ENCODE measurements around the gene DPP6. TPM values are rescaled to one million over a fixed set of nuclear protein-coding genes. Genes with fewer than 3 reads are reported as not detected.

The DPP6 gene
- total RNA-seq, 1 experiment from 2014 or later: not detected

DNA sequence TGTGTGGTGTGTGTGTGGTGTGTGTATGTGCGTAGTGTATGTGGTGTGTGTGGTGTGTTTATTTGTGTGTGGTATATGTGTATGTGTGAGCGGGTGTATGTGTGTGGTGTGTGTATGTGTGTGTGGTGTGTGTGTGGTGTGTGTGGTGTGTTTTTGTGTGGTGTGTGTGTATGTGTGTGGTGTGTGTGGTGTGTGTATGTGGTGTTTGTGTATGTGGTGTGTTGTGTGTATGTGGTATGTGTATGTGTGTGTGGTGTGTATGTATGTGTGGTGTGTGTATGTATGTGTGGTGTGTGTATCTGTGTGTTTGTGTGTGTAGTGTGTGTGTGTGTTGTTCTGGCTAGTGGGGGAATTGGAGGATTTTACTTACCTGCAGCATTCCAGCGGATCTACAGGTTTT, 523.3 kb downstream of the DPP6 start:
- peaks cover 8% of the 10 kb centered on the region; the same call in 1 of the 2 replicates for H3F3A ChIP-seq (ENCODE audit: insufficient read depth, low read depth)
- no peak for DNase-seq
- TF ChIP-seq, protein P1, sequence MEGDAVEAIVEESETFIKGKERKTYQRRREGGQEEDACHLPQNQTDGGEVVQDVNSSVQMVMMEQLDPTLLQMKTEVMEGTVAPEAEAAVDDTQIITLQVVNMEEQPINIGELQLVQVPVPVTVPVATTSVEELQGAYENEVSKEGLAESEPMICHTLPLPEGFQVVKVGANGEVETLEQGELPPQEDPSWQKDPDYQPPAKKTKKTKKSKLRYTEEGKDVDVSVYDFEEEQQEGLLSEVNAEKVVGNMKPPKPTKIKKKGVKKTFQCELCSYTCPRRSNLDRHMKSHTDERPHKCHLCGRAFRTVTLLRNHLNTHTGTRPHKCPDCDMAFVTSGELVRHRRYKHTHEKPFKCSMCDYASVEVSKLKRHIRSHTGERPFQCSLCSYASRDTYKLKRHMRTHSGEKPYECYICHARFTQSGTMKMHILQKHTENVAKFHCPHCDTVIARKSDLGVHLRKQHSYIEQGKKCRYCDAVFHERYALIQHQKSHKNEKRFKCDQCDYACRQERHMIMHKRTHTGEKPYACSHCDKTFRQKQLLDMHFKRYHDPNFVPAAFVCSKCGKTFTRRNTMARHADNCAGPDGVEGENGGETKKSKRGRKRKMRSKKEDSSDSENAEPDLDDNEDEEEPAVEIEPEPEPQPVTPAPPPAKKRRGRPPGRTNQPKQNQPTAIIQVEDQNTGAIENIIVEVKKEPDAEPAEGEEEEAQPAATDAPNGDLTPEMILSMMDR (conservative IDR thresholded peaks at IDR 0.05): no peak
- TF ChIP-seq EZH2 (IDR thresholded peaks at IDR 0.05; ENCODE audit: low read depth): no peak
- no peak overlapping the region for H3K27ac ChIP-seq
- no peak overlapping the region for H3K4me3 ChIP-seq
- H2AFZ ChIP-seq: no peak overlapping the region
- H4K20me1 ChIP-seq (ENCODE audit: insufficient read depth): no peaks in the 10 kb centered on the region; the same call in 1 of the 2 replicates
- BruUV-seq (replicated peaks): no TSS peak
- POLR2A ChIA-PET (ENCODE audit: unreplicated experiment): no interaction called here
- intact Hi-C loops (cut with micrococcal nuclease; ENCODE audit: unreplicated experiment): no loop called here
- CTCF ChIA-PET: no interaction called here
- H3K9me2 ChIP-seq (ENCODE audit: insufficient read depth): no peaks in the 10 kb centered on the region
- H3K79me2 ChIP-seq (ENCODE audit: low read depth): no peaks in the 10 kb centered on the region
- no peaks in the 10 kb centered on the region for H3K9me3 ChIP-seq (ENCODE audit: insufficient read depth, low read depth)
- H3K27me3 ChIP-seq (ENCODE audit: insufficient read depth, low read depth): peaks cover 38% of the 10 kb centered on the region
- no peak overlapping the region for H3K4me2 ChIP-seq
- no peaks in the 10 kb centered on the region for H3K36me3 ChIP-seq (ENCODE audit: low read depth)
- no peaks in the 10 kb centered on the region for H3K4me1 ChIP-seq (replicated peaks; ENCODE audit: insufficient read depth)

DNA sequence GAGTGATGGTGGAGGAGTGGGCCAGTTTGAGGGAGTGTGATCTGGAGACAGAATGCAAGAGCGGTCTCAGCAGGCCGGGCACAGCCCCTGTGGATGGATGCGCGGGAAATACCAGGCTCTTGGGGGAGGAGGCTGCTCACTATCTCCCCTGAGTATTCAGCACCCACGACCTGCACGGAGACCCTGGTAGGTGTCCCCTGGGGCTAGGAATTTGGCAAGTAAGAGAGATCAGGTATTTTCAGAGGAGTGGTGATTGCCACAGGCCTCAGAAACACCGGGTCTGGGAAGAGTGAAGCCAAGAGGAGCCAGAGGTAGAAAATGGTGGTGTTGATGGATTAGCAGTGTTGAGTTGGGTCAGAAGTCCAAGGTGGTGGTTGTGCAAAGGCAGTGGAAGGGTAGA, 524.4 kb downstream of the DPP6 start:
- H3K27ac ChIP-seq: no peak overlapping the region
- CTCF ChIA-PET: no interaction called here

DNA sequence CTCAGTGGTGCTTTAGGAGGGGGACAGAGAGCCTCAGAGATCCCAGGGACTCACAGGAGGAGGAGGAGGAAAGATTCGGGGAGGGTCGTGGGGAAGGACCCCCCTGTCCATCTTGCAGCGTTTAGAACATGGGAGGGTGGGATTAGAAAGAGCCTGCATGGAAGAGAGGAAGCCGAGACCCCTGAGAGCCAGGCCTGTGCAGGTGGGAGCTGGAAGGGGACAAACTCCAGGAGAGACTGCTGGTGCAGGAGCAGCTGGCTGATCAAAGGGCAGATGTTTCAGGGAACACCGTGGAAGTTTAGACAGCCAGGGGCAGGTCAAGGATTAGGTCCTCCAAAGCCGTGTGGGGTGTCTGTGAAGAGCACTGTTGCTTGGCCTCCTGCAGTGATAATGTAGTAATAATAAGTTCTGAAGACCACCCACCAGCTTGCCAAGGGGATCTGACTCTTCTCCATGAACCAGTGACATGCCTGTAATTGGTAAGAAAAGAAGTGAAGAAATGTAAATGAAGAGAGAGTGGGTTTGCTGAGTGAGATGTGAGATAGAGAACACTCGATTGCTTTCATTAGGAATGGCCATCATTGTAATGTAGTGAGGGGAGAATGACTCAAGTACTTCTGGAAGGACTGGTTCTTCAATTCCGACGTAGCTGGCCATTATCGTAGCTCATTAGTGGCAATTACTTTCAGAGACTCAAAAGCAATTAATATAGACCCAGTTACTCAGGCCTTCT, 525.1 kb downstream of the DPP6 start:
- DNase-seq: no peak
- Histone ChIP-seq H3K9me2 (ENCODE audit: insufficient read depth) (no peaks in the 10 kb centered on the region), H3K79me2 (ENCODE audit: low read depth) (no peaks in the 10 kb centered on the region), H3K27ac (no peak overlapping the region), H2AFZ (no peak overlapping the region), H3K9me3 (ENCODE audit: insufficient read depth, low read depth) (no peaks in the 10 kb centered on the region), H3K36me3 (ENCODE audit: low read depth) (no peaks in the 10 kb centered on the region), H4K20me1 (ENCODE audit: insufficient read depth) (no peaks in the 10 kb centered on the region; the same call in 1 of the 2 replicates), H3K4me3 (no peak overlapping the region), H3K27me3 (ENCODE audit: insufficient read depth, low read depth) (peaks cover 56% of the 10 kb centered on the region), H3K4me1 (replicated peaks; ENCODE audit: insufficient read depth) (no peaks in the 10 kb centered on the region), H3F3A (ENCODE audit: insufficient read depth, low read depth) (peaks cover 8% of the 10 kb centered on the region; the same call in 1 of the 2 replicates), H3K4me2 (no peak overlapping the region)
- intact Hi-C loops (cut with micrococcal nuclease; ENCODE audit: unreplicated experiment): no loop called here
- ChIA-PET POLR2A (ENCODE audit: unreplicated experiment) (no interaction called here), CTCF (no interaction called here)
- TF ChIP-seq, protein P1 (conservative IDR thresholded peaks at IDR 0.05): no peak
- no peak for TF ChIP-seq EZH2 (IDR thresholded peaks at IDR 0.05; ENCODE audit: low read depth)
- no TSS peak for BruUV-seq (replicated peaks)

More for the DNA sequence above, 524.4 kb downstream of the DPP6 start:
- intact Hi-C loops (cut with micrococcal nuclease; ENCODE audit: unreplicated experiment): no loop called here
- Histone ChIP-seq H4K20me1 (ENCODE audit: insufficient read depth) (no peaks in the 10 kb centered on the region; the same call in 1 of the 2 replicates), H3K36me3 (ENCODE audit: low read depth) (no peaks in the 10 kb centered on the region), H3K4me2 (no peak overlapping the region), H3K9me2 (ENCODE audit: insufficient read depth) (no peaks in the 10 kb centered on the region), H2AFZ (no peak overlapping the region), H3K4me1 (replicated peaks; ENCODE audit: insufficient read depth) (no peaks in the 10 kb centered on the region), H3K79me2 (ENCODE audit: low read depth) (no peaks in the 10 kb centered on the region), H3K27me3 (ENCODE audit: insufficient read depth, low read depth) (peaks cover 49% of the 10 kb centered on the region), H3K9me3 (ENCODE audit: insufficient read depth, low read depth) (no peaks in the 10 kb centered on the region), H3F3A (ENCODE audit: insufficient read depth, low read depth) (peaks cover 8% of the 10 kb centered on the region; the same call in 1 of the 2 replicates), H3K4me3 (no peak overlapping the region)
- BruUV-seq (replicated peaks): no TSS peak
- POLR2A ChIA-PET (ENCODE audit: unreplicated experiment): no interaction called here
- TF ChIP-seq, protein P1 (conservative IDR thresholded peaks at IDR 0.05): no peak
- TF ChIP-seq EZH2 (IDR thresholded peaks at IDR 0.05; ENCODE audit: low read depth): no peak
- DNase-seq: no peak
